Gastroesophageal sphincter (tissue), 4 donors: ENCODE data around the gene GNLY. TPM values are rescaled to one million over a fixed set of nuclear protein-coding genes. Genes with fewer than 3 reads are reported as not detected.

Experiments
- ATAC-seq: fragments of 150-250 bp; one replicate; pipeline ENCODE4 v1.9.1; 2016; ENCODE audit warnings: mild to moderate bottlenecking, moderate library complexity
- H3K27ac ChIP-seq, 4 donors: fragments of 200-600 bp; sonication (generic) in 3 of 4; 1 replicate in 3 of 4; 2 replicates in 1 of 4; pipeline ENCODE4 v1.5.1; 2016 to 2019
- H3K27me3 ChIP-seq: fragments of 200-600 bp; sonication (generic); one replicate; pipeline ENCODE4 v1.5.1; 2019
- H3K36me3 ChIP-seq, 2 donors: fragments of 200-600 bp; sonication (generic); one replicate each; pipeline ENCODE4 v1.5.1; 2019; ENCODE audit warnings: control low read depth in 1 of 2
- H3K4me1 ChIP-seq, 3 donors: fragments of 200-600 bp; sonication (generic); 1 replicate in 2 of 3; 2 replicates in 1 of 3; pipeline ENCODE4 v1.5.1; 2016 to 2019; ENCODE audit warnings: control low read depth in 2 of 3
- H3K4me3 ChIP-seq, 2 donors: fragments of 200-600 bp; sonication (generic); one replicate each; pipeline ENCODE4 v1.5.1; 2019; ENCODE audit warnings: mild to moderate bottlenecking in 1 of 2, moderate library complexity in 1 of 2
- H3K9me3 ChIP-seq, 3 donors: fragments of 200-600 bp; sonication (generic); one replicate each; pipeline ENCODE4 v1.5.1; 2017 to 2019; ENCODE audit warnings: control low read depth in 2 of 3
- CTCF ChIP-seq, 4 experiments: fragments of 200-600 bp in 2 of 4; fragments of 450-650 bp in 2 of 4; sonication (generic) in 1 of 4; IDR thresholded peaks; one replicate each; pipeline ENCODE4 v1.5.1; 2017 to 2019; ENCODE audit warnings: antibody characterized with exemption in 4 of 4, mild to moderate bottlenecking in 2 of 4, moderate library complexity in 2 of 4
- EP300 ChIP-seq: sonication (generic); formaldehyde crosslinking; IDR thresholded peaks from one replicate; pipeline ENCODE4 v1.6.1; 2017; ENCODE audit warnings: antibody characterized with exemption, mild to moderate bottlenecking
- POLR2A ChIP-seq, 2 donors: fragments of 450-650 bp; IDR thresholded peaks; one replicate each; pipeline ENCODE4 v1.6.1; 2017; ENCODE audit warnings: antibody characterized with exemption in 2 of 2, mild to moderate bottlenecking in 2 of 2, moderate library complexity in 1 of 2
- POLR2AphosphoS5 ChIP-seq: sonication (generic); formaldehyde crosslinking; IDR thresholded peaks from one replicate; pipeline ENCODE4 v1.6.1; 2017; ENCODE audit warnings: antibody characterized with exemption
- WGBS, 2 donors: methylation state at CpG; one replicate each; pipeline ENCODE4 v1.1.5; 2018; ENCODE audit warnings: low coverage in 1 of 2; 5-methylcytosine and 5-hydroxymethylcytosine counted together
- total RNA-seq, 4 donors: library from RNA; depleted of rRNA; stranded (reverse); fragments of >200 nt; gene quantifications; one replicate each; pipeline ENCODE4 v1.1.0, GENCODE V29; 2016

Gene GNLY
- total RNA-seq, 4 donors from 2014 or later: 0.54 to 3.1 TPM; not detected in 2

DNA sequence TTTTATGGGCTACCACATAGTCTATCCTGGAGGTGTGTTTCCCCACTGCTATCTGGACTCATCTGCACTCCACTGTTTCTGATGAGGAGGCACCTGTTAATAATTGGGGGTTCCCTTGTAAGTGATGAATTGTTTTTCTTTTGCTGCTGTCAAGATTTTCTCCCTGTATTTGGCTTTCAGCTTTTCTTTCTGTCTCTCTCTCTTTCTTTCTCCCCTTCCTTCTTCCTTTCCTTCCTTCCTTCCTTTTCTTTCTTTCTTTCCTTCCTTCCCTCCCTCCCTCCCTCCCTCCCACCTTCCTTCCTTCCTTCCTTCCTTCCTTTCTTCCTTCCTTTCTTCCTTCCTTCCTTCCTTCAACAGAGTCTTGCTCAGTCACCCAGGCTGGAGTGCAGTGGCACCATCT lies 9.2 kb downstream of the GNLY start:
- Histone ChIP-seq H3K4me3 (no peak overlapping the region), H3K36me3 (no peaks in the 10 kb centered on the region), H3K9me3 (no peaks in the 10 kb centered on the region), H3K27me3 (no peaks in the 10 kb centered on the region), H3K27ac (no peak overlapping the region), H3K4me1 (peaks cover 0 to 19% (median 12%) of the 10 kb centered on the region in 3 donors)
- ATAC-seq: no peak
- no peak for TF ChIP-seq POLR2A (IDR thresholded peaks at IDR 0.05)

GRCh38 chr2:85704038-85704437 lies 9.9 kb downstream of the GNLY start:
- no peak for TF ChIP-seq EP300
- no peak for TF ChIP-seq CTCF (IDR thresholded peaks at IDR 0.05)
- no peak for TF ChIP-seq POLR2AphosphoS5
- TF ChIP-seq POLR2A (IDR thresholded peaks at IDR 0.05): no peak
- ATAC-seq: no peak
- H3K4me3 ChIP-seq: no peak overlapping the region
- H3K27ac ChIP-seq: no peak overlapping the region
- no peaks in the 10 kb centered on the region for H3K36me3 ChIP-seq
- no peaks in the 10 kb centered on the region for H3K9me3 ChIP-seq
- no peaks in the 10 kb centered on the region for H3K27me3 ChIP-seq
- WGBS, 2 donors: 73 to 82% methylated on average over 3 of the region's 3 CpGs
- H3K4me1 ChIP-seq: peaks cover 0 to 19% (median 12%) of the 10 kb centered on the region in 3 donors

GRCh38 chr2:85704800-85705679 lies 10.9 kb downstream of the GNLY start:
- 72 to 76% methylated on average over 4 to 5 of the region's 8 CpGs for WGBS, 2 donors
- Histone ChIP-seq H3K9me3 (no peaks in the 10 kb centered on the region), H3K36me3 (no peaks in the 10 kb centered on the region), H3K4me3 (no peak overlapping the region), H3K27ac (peak overlapping the region; percentile 54 to 80 (median 68)), H3K27me3 (no peaks in the 10 kb centered on the region), H3K4me1 (peaks cover 0 to 26% (median 12%) of the 10 kb centered on the region in 3 donors)
- TF ChIP-seq CTCF (IDR thresholded peaks at IDR 0.05): no peak
- no peak for TF ChIP-seq POLR2AphosphoS5
- TF ChIP-seq POLR2A (IDR thresholded peaks at IDR 0.05): no peak
- no peak for TF ChIP-seq EP300
- ATAC-seq: no peak

GRCh38 chr2:85705680-85706039 lies 11.5 kb downstream of the GNLY start:
- Histone ChIP-seq H3K4me3 (no peak overlapping the region), H3K27me3 (no peaks in the 10 kb centered on the region), H3K9me3 (no peaks in the 10 kb centered on the region), H3K4me1 (peaks cover 0 to 27% (median 12%) of the 10 kb centered on the region in 3 donors), H3K27ac (peak overlapping the region; percentile 26 to 80 (median 69)), H3K36me3 (no peaks in the 10 kb centered on the region)
- TF ChIP-seq CTCF (IDR thresholded peaks at IDR 0.05) (no peak), POLR2AphosphoS5 (peak; percentile 99)
- WGBS, 2 donors: 75 to 100% methylated on average over 1 of the region's 2 CpGs
- ATAC-seq: peak; percentile 92

GRCh38 chr2:85706063-85706462 lies 11.9 kb downstream of the GNLY start:
- 90 to 94% methylated on average over 3 of the region's 6 CpGs for WGBS, 2 donors
- Histone ChIP-seq H3K4me3 (no peak overlapping the region), H3K36me3 (no peaks in the 10 kb centered on the region), H3K27me3 (no peaks in the 10 kb centered on the region), H3K27ac (peak overlapping the region; percentile 26 to 80 (median 68)), H3K4me1 (peaks cover 0 to 27% (median 12%) of the 10 kb centered on the region in 3 donors), H3K9me3 (no peaks in the 10 kb centered on the region)
- no peak for ATAC-seq
- TF ChIP-seq POLR2AphosphoS5 (no peak), EP300 (no peak), CTCF (IDR thresholded peaks at IDR 0.05) (no peak), POLR2A (IDR thresholded peaks at IDR 0.05) (no peak)
